Astrocyte (in vitro differentiated cells and primary cell): Measurements from ENCODE around the gene DCC. TPM values are rescaled to one million over a fixed set of nuclear protein-coding genes. Genes with fewer than 3 reads are reported as not detected.

Source experiments
- DNase-seq: peaks from one replicate; pipeline ENCODE4 v3.0.0-alpha.2; 2010; ENCODE audit warnings: low read depth
- FAIRE-seq: peaks from 2 replicates; lab custom pipeline; 2011; peaks lifted over from hg19 to GRCh38; lab: Jason Lieb, UNC
- H2AFZ ChIP-seq: 2 replicates; pipeline ENCODE4 v1.6.0; 2012; ENCODE audit warnings: low read depth, low read length, inconsistent platforms
- H3K27ac ChIP-seq: 2 replicates; pipeline ENCODE4 v1.5.1; 2011; ENCODE audit warnings: low read depth, low read length, inconsistent platforms
- H3K27me3 ChIP-seq: 2 replicates; pipeline ENCODE4 v1.6.0; 2011; ENCODE audit warnings: low read length, inconsistent platforms; ENCODE audit not compliant: insufficient read depth
- H3K36me3 ChIP-seq: 2 replicates; pipeline ENCODE4 v1.5.1; 2011; ENCODE audit warnings: low read length, inconsistent platforms; ENCODE audit not compliant: insufficient read depth
- H3K4me1 ChIP-seq: 2 replicates; pipeline ENCODE4 v1.5.1; 2011; ENCODE audit warnings: low read length, inconsistent platforms; ENCODE audit not compliant: insufficient read depth
- H3K4me2 ChIP-seq: 2 replicates; pipeline ENCODE4 v1.6.0; 2012; ENCODE audit warnings: low read length, inconsistent platforms
- H3K4me3 ChIP-seq: 2 replicates; pipeline ENCODE4 v1.5.1; 2011; ENCODE audit warnings: low read depth, mild to moderate bottlenecking, low read length, inconsistent platforms; ENCODE audit not compliant: insufficient read depth
- H3K79me2 ChIP-seq: 2 replicates; pipeline ENCODE4 v1.6.0; 2012; ENCODE audit warnings: mild to moderate bottlenecking, low read length, inconsistent platforms; ENCODE audit not compliant: insufficient read depth
- H3K9ac ChIP-seq: 2 replicates; pipeline ENCODE4 v1.6.0; 2012; ENCODE audit warnings: mild to moderate bottlenecking, low read length, inconsistent platforms
- H3K9me3 ChIP-seq: 2 replicates; pipeline ENCODE4 v1.5.1; 2012; ENCODE audit warnings: low read depth, mild to moderate bottlenecking, low read length, inconsistent platforms; ENCODE audit not compliant: insufficient read depth
- H4K20me1 ChIP-seq: 2 replicates; pipeline ENCODE4 v1.6.0; 2012; ENCODE audit warnings: low read length, inconsistent platforms; ENCODE audit not compliant: insufficient read depth
- H3K27ac Mint-ChIP-seq: one replicate; pipeline ENCODE4 v1.8.0; 2021; ENCODE audit warnings: mild to moderate bottlenecking, mixed read lengths; ENCODE audit not compliant: unreplicated experiment
- H3K27me3 Mint-ChIP-seq: one replicate; pipeline ENCODE4 v1.8.0; 2021; ENCODE audit warnings: low read depth, mixed read lengths; ENCODE audit not compliant: unreplicated experiment
- H3K36me3 Mint-ChIP-seq: one replicate; pipeline ENCODE4 v1.8.0; 2021; ENCODE audit warnings: low read depth, mixed read lengths; ENCODE audit not compliant: unreplicated experiment
- H3K4me1 Mint-ChIP-seq: one replicate; pipeline ENCODE4 v1.8.0; 2021; ENCODE audit warnings: low read depth, mixed read lengths; ENCODE audit not compliant: unreplicated experiment
- H3K4me3 Mint-ChIP-seq: one replicate; pipeline ENCODE4 v1.8.0; 2021; ENCODE audit warnings: mild to moderate bottlenecking, moderate library complexity, mixed read lengths; ENCODE audit not compliant: unreplicated experiment
- H3K9me3 Mint-ChIP-seq: one replicate; pipeline ENCODE4 v1.8.0; 2021; ENCODE audit warnings: mild to moderate bottlenecking, mixed read lengths; ENCODE audit not compliant: unreplicated experiment
- CTCF ChIP-seq: IDR thresholded peaks from 2 replicates; pipeline ENCODE4 v1.5.1; 2011; ENCODE audit warnings: low read depth, mild to moderate bottlenecking, inconsistent platforms, low read length, moderate library complexity; ENCODE audit not compliant: insufficient read depth
- EZH2 ChIP-seq: IDR thresholded peaks from 2 replicates; pipeline ENCODE4 v1.6.1; 2012; ENCODE audit warnings: mild to moderate bottlenecking, low read length, inconsistent platforms; ENCODE audit not compliant: insufficient read depth
- total RNA-seq: library from RNA; stranded (reverse); gene quantifications from 2 replicates; pipeline ENCODE4 v1.2.1, GENCODE V29; 2021

The DCC gene
- total RNA-seq, 1 donor from 2014 or later, result 2.6 TPM

DNA sequence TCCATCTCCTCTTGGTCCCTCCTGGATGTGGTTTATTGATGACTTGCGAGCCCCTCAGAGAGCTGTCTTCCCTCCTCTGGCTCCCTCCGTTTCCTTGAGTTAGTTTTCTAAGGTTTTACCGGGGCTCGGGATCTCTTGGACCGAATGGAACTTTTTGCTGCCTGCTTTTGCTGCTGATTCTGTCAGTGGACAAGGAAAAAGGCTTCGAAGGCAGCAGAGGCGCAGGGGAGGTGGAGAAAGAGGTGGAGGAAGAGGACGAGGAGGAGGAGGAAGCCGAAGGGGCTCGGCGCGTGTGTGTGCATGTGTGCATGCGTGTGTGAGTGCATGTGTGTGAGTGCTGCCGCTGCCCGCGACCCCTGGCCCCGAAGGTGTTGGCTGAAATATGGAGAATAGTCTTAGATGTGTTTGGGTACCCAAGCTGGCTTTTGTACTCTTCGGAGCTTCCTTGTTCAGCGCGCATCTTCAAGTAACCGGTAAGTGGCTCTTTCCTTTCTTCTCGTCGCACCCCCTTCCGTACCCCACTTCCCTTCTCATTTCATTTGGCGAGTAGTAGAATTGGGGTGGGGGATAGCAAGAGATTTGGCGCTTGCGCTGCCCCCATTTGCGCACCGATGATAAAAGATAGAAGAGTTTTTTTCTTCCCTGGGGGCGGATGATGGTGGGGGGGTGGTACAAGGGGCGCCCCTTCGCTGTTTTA is 557 bp downstream of the DCC start:
- H3K4me3 ChIP-seq, result peak overlapping the region; percentile 63
- H3K4me2 ChIP-seq, result peak overlapping the region; percentile 90

DNA sequence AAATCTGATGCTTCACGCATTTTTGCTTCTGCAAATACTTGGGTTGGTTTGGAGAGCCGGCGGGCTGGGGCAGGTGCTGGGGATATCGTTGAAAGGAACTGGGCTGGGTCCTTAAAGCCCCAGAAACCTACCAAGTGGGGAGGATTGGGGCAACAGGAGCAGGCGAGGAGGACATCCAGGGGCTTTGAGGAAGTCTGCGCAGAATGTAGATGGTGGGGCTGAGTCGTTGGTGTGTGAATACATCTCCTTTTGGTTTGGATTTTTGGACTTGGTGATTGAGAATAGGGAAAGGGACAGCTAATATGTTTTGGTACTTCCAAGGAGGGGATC is 1.1 kb downstream of the DCC start:
- no peaks in the 10 kb centered on the region for H3K9me3 Mint-ChIP-seq
- H3K36me3 ChIP-seq, result no peaks in the 10 kb centered on the region
- H3K4me3 ChIP-seq, result peak overlapping the region; percentile 63
- H3K4me1 Mint-ChIP-seq, result peaks cover 16% of the 10 kb centered on the region
- H3K36me3 Mint-ChIP-seq, result no peaks in the 10 kb centered on the region
- FAIRE-seq (no peak), DNase-seq (no peak)
- TF ChIP-seq EZH2 (no peak), CTCF (no peak)
- no peaks in the 10 kb centered on the region for H4K20me1 ChIP-seq
- H3K27ac Mint-ChIP-seq, result no peak overlapping the region
- H3K79me2 ChIP-seq, result no peaks in the 10 kb centered on the region
- no peaks in the 10 kb centered on the region for H3K9me3 ChIP-seq
- H3K4me3 Mint-ChIP-seq, result peak overlapping the region; percentile 79
- peaks cover 6% of the 10 kb centered on the region for H3K4me1 ChIP-seq
- H2AFZ ChIP-seq, result peak overlapping the region; percentile 72
- peak overlapping the region; percentile 57 for H3K9ac ChIP-seq
- peak overlapping the region; percentile 90 for H3K4me2 ChIP-seq
- H3K27ac ChIP-seq, result no peak overlapping the region
- peaks cover 25% of the 10 kb centered on the region for H3K27me3 ChIP-seq
- H3K27me3 Mint-ChIP-seq, result peaks cover 24% of the 10 kb centered on the region

More for the DNA sequence above, 557 bp downstream of the DCC start:
- Mint-ChIP-seq H3K4me1 (peaks cover 18% of the 10 kb centered on the region), H3K27me3 (peaks cover 24% of the 10 kb centered on the region), H3K9me3 (peaks cover 2% of the 10 kb centered on the region), H3K36me3 (no peaks in the 10 kb centered on the region), H3K4me3 (peak overlapping the region; percentile 79), H3K27ac (no peak overlapping the region)
- Histone ChIP-seq H3K9me3 (no peaks in the 10 kb centered on the region), H2AFZ (peak overlapping the region; percentile 72), H3K79me2 (no peaks in the 10 kb centered on the region), H4K20me1 (no peaks in the 10 kb centered on the region), H3K27ac (no peak overlapping the region), H3K27me3 (peaks cover 25% of the 10 kb centered on the region), H3K9ac (peak overlapping the region; percentile 57), H3K36me3 (no peaks in the 10 kb centered on the region), H3K4me1 (peaks cover 8% of the 10 kb centered on the region)
- TF ChIP-seq CTCF (no peak), EZH2 (peak; percentile 62)
- FAIRE-seq (no peak), DNase-seq (no peak)
